Measurements from ENCODE around the gene SLC5A7.

Gene SLC5A7

DNA sequence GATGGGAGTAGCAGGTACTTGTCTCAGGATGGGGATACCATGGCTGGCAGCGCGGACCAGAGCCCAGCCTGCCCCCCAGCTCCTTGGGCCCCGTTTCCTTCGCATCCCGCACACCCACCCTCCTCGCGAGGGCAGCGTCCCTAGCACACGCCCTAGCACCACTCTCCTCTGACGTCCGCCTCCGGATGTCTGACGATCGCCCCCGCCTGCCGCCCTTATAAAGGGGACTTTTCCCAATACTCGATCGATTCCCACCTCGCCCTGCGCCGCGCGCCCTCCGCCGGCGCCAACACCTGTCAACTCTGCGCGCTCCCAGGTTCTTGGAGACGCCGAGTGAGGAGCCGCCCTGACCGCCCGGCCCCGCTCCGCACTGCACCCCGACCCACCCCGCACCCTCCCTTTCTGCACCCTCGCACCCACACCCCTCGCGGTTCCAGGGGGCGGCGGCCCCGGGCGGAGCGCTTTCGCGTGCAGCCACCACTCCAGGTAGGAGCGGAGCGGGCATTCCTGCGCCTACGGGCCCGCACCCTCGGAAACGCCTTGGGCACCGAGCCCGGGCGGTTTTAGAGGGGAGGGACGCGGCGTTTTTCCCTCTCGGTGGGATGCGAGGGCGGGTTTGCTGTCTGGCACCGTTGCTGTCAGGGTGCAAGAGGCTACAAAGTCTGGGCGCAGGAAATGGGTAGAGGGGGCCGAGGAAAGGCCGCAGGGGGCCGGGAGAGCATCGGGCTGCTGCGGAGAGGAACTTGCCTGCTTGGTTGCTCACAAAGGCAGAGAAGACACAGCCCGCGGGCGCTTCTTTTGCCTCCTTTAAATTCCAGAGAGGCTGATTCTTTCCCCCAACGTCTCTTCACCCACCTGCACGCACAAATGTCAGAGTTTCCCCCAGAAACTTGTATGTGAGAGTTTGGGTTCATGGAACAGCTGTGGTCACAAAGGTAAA, at the start of gene SLC5A7:
TSS of gene SLC5A7 (plus strand) at position 247 of the 940 bp plus-strand sequence. CDS start 1,632 bp downstream, outside the sequence.
- no peak for DNase-seq (ENCODE audit: low read depth)

GRCh38 chr2:107961395-107961794, 24.9 kb upstream of the SLC5A7 start:
- no peak for DNase-seq (ENCODE audit: low read depth)

DNA sequence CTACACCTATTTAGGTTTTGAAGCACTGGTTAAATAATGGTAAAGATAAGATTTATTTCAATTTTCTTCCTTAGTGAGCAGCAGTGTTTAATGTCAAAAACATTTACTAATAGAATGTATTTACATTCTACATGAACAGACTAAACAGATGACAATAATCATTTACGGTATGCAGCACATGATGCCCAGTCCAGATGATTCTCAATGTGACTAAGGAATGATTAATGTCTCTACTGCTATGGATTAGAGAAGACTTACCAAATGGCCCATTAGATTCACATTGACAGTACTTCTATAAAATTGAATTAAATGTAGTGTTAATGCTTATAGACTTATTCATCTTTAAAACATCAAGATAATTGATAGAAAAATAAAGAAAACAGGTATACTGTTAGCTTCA, 22.1 kb upstream of the SLC5A7 start:
- DNase-seq (ENCODE audit: low read depth), result no peak

- no peak for DNase-seq (ENCODE audit: low read depth)
Observed at GRCh38 chr2:107984707-107985106, 1.6 kb upstream of the SLC5A7 start.

DNA sequence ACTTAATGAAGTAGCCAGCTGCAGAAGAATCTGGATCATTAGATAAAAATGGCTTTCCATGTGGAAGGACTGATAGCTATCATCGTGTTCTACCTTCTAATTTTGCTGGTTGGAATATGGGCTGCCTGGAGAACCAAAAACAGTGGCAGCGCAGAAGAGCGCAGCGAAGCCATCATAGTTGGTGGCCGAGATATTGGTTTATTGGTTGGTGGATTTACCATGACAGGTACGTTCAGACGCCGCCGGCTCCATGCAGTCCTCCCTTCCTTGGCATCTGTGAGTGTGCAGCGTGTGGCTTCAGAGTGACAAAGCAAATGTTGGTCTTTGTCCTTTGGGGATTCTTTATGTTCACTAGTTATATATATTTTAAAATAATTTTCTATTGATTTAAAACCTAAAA, 1.8 kb downstream of the SLC5A7 start:
- DNase-seq (ENCODE audit: low read depth), result no peak

DNA sequence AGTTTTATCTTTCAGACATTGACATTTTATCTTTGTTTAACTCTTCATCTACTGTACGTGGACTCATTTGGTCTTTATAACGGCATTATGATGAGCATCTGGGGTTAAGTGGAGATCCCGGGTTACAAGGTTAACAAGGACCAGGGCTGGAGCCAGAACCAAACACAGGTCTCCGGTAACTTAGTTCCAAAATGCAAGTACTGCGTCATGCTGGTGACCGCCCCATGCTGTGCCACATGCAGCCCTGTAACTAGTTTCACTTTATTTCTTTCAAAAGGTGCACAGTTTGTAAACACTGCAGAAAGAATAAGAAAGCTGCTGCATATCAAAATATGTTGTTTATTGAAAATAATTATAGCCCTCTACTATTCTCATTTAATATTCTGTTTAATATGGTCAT, 3.1 kb downstream of the SLC5A7 start:
- no peak for DNase-seq (ENCODE audit: low read depth)

DNA sequence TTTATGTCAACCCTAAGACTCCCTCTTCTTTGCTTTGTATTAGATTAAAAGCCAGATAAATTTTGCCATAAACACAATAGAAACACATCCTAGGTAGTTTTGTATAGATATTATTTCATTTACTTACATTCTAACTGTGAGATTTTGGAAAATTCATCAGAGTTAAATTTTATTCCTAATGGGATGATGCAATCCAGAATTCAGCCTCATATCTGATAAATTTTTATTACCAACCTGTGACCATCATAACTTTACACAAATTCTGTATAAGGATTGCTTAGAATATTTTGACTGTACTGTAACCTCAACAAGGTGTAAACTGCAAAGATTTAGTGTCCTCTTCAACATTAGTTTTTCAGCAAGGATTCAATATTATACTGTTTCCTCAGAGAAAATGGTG, 4.4 kb downstream of the SLC5A7 start:
- no peak for DNase-seq (ENCODE audit: low read depth)

DNA sequence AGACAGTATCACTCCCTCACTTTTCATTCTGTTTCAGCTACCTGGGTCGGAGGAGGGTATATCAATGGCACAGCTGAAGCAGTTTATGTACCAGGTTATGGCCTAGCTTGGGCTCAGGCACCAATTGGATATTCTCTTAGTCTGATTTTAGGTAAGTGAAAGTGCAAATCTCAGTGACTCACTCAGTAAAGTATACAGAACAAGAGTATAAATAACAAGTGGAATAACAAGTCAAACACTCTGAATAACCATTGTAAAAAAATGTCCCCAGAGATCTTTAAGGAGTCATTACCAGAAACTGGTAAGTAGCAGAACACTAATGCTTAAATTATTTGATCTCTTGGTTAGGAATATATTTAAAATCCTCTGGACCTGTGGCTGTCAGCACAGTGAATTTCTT, 5.7 kb downstream of the SLC5A7 start:
- no peak for DNase-seq (ENCODE audit: low read depth)

DNA sequence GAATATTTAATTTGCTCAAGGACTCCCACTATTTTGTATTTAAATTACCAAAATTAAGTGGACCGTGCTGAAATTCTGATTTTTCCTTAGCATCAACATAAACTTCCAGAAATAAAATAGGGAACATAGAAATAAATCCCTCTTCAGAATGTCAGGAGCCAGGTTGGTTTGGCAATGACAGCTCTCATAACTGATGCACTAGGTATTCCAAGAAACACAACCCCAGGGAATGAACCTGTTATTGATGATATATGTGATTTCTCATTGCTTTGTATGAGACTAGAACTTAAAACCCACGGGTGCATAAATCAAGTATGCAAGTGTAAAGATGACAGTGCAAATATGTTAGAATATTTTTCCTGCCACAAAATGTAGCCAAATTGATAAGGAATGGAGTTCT, 12.8 kb downstream of the SLC5A7 start:
- DNase-seq (ENCODE audit: low read depth), result no peak

DNA sequence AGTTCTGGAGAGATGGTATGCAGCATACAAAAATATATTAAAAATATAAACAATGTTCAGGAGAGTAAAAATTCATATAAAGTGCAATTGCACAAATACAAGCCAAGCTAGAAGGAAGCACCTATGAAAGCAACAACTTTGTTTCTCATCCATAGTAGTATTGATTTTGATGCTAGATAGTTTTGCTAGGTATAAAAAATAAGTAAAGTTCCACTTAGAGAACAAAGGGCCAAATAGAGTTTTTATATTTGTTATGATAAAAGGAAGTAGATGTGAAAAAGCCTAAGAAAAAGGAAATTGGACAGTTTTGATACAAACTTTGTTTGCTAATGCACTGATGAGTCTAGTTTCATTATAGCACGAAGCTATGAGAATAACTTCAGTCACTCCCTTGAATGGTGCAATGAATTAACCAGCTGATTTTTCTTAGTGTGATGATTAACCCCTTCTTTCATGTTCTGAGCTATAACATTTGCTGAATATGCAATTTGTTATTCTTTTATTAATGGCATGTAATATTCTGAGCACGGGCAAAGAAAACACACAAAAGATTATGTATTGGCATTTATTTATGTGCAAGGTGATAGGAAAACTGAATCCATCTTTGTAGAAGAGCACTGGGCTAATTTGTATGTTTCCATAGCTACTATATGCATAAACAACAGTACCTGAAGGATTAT, 24.7 kb downstream of the SLC5A7 start:
- no peak for DNase-seq (ENCODE audit: low read depth)

DNA sequence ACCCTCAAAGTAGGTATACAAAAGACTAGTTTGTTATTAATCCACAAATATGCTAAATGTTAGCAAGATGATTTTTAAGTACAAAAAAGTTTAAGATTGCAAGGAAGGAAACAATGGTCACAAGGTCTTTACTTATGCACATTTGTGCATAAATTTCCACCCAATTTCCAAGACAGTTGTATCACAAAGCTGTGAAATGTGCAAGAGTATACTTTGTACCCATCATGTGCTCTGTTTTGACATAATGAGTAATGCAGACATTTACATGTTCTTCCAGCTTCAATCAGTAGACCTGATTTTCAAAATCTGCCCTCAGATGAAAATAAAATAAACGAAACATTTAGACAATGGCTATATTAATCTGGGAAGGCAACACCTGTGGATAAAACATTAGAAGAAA, 27.0 kb downstream of the SLC5A7 start:
- no peak for DNase-seq (ENCODE audit: low read depth)

- DNase-seq (ENCODE audit: low read depth), result no peak
Observed at GRCh38 chr2:108022628-108023027, 36.3 kb downstream of the SLC5A7 start.

DNA sequence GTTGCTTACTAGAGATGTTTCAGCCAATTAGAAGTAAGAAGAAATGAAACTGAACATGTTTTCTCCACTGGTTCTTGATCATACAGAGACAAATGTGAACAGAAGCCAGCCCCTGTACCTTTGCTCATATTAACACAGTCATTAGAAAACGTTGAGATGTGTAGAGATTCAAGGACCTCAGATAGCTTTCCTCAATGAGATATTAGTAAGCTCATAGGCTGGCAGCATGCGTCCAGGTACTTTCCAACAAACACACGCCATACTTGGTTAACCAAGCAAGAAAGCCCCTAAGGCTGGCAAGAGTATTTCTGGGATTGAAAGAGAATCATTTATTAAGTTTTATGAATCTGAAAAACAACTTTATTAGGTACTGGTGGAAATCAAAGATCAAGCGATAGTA, 37.5 kb downstream of the SLC5A7 start:
- DNase-seq (ENCODE audit: low read depth), result no peak

- DNase-seq (ENCODE audit: low read depth), result no peak
Observed at GRCh38 chr2:108026092-108026794, 39.9 kb downstream of the SLC5A7 start.

DNA sequence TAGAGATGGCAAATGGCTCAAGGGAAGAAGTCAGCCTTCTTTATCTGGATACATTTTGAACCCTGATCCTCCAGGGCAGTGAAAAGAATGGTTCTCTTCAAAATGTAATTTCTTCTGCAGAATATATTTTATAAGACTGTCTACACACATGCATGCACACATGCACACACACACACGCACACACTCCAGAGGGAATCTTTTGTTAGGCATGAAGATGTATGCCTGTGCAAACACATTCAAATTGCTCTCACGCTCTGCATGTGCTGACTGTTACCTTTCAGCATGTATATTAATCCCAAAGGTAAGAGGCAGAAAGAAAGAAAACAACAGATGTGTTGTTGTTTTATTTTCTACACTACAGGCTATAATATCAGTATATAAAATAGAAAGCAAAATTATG, 43.2 kb downstream of the SLC5A7 start:
- no peak for DNase-seq (ENCODE audit: low read depth)

DNA sequence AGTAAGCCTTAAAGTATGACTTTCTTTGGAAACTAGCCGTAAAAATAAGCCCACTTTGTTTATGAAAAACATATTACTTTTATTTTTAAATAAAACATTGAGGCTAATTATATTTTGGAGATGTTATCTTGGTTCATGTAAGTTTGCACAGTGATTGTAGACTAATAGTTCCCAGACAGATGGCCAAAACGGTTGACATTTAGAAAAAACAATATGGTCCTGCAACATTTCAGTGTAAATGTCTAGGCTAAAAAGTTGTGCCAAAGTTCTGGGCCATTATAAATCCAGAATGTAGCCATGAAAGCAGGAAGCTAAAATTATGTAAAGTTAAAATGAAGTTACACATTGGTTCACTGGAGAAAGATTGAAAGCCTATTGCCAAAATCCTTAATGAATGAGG, 43.6 kb downstream of the SLC5A7 start:
- DNase-seq (ENCODE audit: low read depth), result no peak

- no peak for DNase-seq (ENCODE audit: low read depth)
Observed at GRCh38 chr2:108031471-108031941, 45.2 kb downstream of the SLC5A7 start.

DNA sequence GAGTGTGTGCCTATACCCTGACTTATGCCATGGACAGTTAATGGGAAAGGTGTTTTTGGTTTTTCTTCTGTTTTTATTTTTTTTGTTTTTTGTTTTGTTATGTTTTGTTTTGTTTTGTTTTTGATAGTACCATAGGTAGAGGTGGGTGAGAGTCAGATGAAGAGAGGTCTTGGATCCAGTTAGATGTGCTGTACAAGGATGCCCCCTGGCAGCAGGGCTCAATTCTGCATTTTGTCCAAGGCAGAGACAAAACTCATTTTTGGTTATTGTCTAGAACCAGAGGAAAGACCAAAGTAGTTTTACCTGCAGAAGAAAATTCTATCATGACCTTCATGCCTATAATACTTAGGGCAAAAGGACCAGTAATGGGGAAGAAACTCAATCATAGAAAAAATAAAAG, 48.5 kb downstream of the SLC5A7 start:
- DNase-seq (ENCODE audit: low read depth), result no peak

GRCh38 chr2:108048752-108049151, 62.4 kb downstream of the SLC5A7 start:
- DNase-seq (ENCODE audit: low read depth), result no peak

- no peak for DNase-seq (ENCODE audit: low read depth)
Observed at GRCh38 chr2:108058576-108059137, 72.3 kb downstream of the SLC5A7 start.

- no peak for DNase-seq (ENCODE audit: low read depth)
Observed at GRCh38 chr2:108061439-108062042, 75.2 kb downstream of the SLC5A7 start.

All from EH (cell line).